Head of caudate nucleus (tissue), 42 donors: ENCODE data around the gene PALMD.
A peak's percentile ranks its signal among the peaks of the same experiment; 100 is the strongest.

Experiments
- DNase-seq, 42 donors: peaks; one replicate each; pipeline versions ENCODE4 v3.0.0 to v3.0.0-alpha.2; 2020 to 2021; ENCODE audit warnings: mixed read lengths in 7 of 42
- intact Hi-C: fragments of 100-400 bp; cut with DNase I; formaldehyde crosslinking; loops from one replicate; pipeline ENCODE4 v1.15.0; 2022

The PALMD gene

DNA sequence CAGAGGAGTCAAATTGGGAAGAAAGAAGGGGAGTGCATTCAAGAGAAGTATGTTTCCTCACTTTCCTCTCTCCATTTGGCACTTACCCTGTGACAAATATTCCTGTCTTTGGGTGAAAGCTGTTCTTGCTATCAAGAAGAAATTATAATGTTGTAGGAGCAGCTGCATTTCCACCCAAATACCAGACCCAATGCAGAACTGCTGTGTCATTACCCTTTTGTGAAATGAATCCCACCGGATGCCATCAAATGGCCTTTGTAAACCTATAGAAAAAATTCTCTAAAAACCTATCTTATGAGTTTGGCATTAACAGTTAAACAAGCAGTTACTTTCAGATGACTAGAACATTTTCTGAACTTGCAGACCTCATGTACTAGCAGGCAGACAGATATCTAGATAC lies 16.7 kb upstream of the PALMD start:
- DNase-seq, result no peak
- intact Hi-C loops, result no loop called here

DNA sequence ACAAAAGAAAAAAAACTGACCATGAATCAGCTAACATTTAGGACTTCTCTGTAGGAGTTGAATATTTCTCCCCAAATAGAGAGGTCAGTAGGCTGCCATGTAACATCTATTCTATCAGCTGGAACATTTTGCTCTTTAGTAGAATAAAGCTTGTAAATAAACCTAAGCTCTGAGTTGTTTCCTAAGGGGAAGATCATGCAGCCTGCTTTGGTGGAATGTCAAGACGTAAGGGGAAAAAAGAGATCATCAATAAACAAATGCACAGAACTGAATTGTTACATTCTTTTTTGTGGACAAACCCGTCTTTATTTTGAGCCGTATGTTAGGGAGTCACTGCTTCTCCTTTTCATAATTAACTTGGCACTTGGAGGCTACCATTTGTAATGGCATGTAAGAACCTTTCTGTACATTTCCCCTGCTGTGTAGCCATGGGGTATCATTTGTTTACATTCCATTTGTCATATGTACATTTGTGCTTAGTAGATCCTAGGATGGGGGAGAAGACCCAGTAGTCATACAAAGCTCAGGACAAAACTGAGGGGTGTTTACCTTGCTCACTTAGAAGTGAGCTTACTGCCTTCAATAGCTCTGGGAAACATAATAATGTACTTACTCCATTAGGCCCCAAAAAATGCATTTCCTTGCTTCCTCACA lies 10.8 kb upstream of the PALMD start:
- intact Hi-C loops, result no loop called here
- no peak for DNase-seq

DNA sequence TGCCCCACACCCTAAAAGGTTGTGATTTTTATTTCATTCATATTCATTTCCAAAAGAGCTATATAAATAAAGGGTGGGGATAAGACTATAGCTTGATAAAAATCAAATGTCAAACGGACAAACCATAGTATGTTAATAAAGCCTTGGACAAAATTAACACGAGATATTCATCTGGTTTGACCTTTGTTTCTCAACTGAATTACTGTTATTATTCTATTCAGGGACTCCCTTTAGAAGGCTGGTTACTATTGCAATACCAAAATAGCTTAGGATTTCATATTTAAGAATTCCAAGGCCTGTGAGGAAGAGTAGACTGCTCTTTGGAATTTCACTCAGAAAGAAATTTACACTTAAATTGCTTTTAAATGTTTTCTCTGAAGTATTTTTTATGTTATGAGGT lies 10.2 kb upstream of the PALMD start:
- DNase-seq, result no peak
- intact Hi-C loops, result no loop called here

DNA sequence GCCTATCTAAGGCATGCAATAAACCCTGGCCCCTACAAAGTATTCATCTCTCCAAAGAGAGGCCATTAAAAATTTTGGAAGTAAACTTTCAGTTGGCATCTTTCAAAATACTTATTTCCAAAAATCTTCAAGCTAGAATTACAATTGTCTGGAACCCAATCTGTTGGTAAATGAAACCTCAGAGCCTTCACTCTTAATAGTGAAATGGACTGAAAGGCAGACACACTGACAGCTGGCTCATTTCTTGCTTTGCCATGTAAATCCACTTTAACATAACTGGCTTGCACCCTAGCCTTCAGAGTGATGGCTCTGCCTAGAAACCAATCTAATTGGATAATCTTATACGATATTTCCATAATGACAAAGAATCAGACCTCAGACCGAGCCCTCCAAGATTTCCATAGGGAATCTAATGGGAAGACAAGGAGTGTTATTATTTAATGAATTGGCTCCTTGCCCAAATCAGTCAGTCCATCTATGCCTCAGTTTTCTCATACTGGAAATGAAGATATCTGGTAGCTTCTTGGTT lies 9.2 kb upstream of the PALMD start:
- intact Hi-C loops, result no loop called here
- no peak for DNase-seq

DNA sequence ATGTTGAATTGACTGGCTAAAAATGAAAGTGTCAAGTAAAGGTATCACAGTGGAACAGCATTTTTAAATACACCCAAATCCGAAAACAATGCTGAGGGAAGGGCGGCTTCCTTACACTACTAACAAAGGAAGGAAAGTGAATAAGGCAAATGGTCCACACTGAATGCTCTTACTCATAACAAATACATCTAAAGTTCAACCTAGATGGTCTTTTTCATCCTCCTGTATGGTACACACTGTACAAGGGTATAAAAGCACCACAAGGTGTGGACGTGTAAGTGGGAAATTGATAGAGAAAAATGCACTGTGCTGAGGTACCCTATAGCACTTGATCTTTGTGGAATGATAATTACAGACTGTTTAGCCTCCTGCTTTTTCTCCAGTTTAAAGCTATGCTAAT lies 7.1 kb upstream of the PALMD start:
- intact Hi-C loops, result no loop called here
- DNase-seq, result no peak

DNA sequence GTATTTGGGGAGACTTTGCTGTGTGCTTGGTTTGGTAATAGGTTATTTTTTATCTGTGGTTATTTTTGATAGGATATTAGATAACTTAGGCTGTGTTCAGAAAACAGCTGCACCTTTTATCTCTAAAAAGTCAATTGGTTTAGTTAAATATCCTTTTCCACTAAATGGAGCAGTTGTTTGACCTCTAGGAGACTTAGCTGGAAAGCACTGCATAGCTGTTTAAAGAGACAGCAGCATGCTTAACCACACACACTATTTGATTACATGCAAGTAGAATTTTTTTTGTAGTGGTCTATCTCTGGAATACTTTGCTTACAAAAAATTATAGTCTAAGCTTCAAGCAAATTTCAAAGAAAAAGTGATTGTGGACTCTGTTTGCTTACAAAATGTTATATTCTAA lies 6.5 kb upstream of the PALMD start:
- intact Hi-C loops, result no loop called here
- no peak for DNase-seq

DNA sequence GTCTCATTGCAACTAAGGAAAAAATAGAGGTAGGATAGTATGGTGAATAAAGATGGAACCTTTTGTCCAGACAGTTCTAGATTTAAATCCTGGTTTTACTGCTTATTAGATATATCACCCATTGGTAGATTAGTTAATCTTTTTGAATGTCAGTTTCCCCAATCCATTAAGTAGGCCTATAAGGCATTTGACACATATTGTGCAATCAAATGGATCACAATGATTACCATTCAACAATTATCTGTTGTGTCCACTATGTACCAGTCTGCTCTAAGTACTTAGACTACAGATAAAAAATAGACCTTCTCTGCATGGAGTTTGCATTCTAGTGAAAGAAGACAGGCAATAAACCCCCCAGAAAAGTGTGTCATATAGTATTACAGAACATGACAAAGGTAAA lies 6.0 kb upstream of the PALMD start:
- intact Hi-C loops, result no loop called here
- DNase-seq, result no peak

DNA sequence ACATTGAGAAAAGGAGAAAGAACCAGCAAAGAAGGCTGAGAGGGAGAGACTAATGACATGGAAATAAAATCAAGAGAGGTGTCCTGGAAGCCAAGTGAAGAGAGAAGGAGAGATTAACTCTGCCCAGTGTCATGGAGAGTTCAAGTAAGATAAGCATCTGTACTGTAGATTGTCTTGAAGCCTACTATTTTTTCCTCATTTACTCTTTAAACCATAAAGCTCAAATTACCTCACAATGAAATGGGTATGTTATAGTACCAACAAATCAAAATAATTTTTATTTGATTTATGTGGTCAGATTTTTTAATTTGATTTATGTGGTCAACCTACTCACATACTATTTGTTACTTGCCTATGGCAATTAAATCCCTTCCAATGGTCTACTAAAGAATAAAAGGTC lies 5.2 kb upstream of the PALMD start:
- no peak for DNase-seq
- intact Hi-C loops, result no loop called here

DNA sequence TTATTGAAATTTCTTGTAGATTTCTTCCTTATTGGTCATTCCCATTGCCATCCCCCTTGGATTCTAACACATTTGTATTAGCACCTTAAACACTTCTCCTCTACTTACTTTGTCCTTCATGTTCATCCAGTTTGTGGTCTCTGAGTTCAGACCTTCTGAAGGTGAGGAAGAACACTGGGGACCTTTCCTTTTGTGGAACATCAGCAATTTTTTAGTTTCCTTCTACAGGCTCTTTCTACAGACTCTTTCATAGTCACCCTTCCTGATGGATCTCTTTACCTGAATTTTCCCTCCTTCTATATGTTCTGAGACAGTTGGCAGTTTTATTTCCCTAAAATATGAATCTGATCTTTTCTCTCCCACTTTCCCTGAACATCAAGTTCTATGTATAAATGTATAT lies 4.4 kb upstream of the PALMD start:
- intact Hi-C loops, result no loop called here
- DNase-seq, result no peak

DNA sequence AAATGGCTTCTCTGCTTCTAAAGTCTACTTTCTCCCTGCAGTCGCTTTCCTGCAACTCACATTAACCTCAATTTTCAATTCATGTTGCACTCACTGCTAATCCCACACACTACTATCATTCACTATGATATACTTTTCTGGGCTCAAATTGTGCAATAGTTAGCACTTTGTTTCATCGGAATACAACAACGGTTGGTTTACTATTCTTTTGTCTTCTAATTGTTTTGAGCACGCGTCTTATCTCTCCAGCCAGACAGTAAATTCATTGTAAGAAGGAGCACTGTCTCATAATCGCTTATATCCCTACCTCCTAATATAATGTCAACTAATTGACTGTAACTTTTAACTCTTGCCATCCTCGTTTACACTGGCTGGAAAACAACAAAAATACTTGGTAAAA lies 3.9 kb upstream of the PALMD start:
- no peak for DNase-seq
- intact Hi-C loops, result no loop called here

DNA sequence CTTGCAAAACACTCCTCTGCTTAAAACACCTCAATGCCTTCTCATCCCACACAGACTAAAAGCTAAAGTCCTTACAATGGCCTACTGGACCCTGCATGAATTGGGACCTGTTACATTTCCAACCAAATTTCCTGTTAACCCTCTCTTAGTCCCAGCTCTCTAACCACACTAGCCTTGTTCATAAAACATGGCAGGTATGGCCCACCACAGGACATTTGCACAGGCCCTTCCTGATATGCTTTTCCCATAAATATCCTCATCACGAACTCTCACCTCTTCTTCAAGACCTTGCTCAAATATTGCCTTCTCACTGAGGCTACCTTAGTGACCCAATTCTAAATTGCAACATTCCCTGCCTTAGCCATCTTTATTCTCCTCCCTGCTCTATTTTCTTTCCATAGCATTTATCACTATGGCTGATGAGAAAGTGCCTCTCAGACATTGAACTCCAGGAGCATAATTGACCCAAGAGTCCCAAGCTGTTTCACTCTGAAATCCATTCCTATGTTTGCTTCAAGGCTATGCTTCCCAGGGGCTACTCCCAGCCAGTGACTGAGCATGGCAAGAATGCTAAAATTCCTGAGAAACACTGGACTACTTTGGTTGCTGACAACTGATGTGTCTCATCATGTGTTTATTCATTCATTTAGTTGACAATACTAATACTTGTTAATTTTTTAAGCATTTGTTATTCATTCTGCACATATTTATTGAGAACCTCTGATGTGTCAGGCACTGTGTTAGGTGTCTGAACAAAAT lies 2.7 kb upstream of the PALMD start:
- no peak for DNase-seq
- intact Hi-C loops, result no loop called here

DNA sequence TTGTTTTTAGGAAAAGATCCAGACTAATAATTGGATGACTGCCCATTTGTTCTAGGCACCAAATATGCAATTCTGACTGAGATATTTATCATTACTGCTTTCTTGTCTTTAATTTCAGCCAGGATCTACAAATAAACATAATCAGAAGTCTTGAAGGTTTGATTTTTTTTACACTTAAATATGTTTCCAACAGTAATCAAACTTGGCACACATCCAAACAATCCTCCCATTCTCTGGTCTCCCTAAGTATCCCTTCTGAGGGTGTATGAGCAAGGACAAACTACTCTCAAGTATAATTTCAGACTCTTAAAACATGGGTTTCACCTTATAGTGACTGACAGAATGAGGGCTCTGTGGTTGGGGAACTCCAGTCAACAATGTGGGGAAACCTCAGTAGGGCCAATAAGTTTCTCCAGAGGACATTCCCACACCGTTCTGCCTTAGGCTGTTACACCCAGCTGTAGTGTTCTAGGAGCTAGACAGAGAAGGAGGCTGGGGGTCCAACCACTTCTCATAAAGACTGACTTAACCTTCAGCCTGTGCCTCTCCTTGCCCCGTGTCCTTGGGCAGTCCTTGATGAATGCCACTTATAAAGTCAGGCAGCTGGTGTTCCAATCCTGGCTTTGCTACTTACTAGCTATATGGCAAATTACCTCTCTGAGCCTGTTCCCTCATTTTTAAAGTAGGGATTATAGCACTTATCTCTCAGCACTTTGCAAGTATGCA lies 1.5 kb upstream of the PALMD start:
- intact Hi-C loops, result no loop called here
- no peak for DNase-seq

DNA sequence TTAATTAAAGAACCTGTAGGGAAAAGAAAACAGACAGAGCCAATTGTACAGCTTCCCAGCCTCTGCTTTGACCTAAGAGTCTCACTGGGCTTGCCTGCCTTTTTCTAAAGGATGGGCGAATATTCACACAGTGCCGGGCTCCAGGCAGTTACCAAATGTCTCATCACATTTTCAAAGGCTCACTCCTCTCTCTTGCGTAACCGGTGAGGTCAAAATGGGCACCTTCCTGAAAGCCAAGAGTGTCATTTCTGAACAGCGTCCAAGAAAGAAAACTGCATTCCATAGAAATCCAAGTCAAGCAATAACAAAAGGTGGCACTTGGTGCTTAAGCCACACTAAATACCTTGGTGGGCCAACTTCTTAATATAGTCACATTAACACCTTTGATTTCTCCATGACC lies 710 bp upstream of the PALMD start:
- no peak for DNase-seq

DNA sequence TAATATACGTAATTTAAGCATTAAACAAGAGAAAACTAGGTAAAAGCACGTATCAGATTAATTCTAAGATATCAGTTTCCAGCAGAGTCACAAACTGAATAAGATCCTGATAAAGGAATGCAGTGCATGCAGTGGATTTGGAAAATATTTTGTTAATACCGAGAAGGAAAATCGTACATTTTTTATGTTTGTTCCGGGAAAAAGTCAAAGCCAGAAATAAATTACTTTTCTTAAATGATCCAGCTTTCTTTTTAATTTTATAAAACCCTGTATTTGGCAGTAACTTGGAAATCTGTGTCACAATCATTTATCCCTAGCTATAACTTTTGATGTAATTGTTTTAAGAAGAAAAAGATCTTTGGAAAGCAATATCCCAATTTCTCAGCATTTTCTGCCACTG lies 955 bp downstream of the PALMD start:
- no peak for DNase-seq
- intact Hi-C loops, result no loop called here

More for the DNA sequence above, 710 bp upstream of the PALMD start:
- intact Hi-C loops, result no loop called here

DNA sequence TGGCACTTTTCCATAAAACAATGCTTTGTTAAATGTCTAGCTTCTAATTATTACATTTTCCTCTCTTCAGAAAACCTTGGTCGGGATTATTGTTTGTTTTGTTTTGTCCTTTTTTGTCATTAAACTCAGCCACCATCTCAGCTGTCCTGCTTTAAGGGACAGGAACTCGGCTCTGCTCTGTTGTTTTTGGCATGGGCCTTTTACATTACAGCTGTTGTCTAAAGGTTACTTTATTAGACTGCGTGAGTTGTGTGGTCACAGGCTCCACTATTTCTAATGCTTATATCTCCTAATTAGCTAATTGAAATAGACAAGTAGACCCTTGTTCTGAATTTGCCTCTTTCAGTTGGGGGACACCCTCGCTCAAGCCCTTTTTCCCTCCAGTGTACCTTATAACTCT lies 1.6 kb downstream of the PALMD start:
- DNase-seq, result no peak
- intact Hi-C loops, result no loop called here

DNA sequence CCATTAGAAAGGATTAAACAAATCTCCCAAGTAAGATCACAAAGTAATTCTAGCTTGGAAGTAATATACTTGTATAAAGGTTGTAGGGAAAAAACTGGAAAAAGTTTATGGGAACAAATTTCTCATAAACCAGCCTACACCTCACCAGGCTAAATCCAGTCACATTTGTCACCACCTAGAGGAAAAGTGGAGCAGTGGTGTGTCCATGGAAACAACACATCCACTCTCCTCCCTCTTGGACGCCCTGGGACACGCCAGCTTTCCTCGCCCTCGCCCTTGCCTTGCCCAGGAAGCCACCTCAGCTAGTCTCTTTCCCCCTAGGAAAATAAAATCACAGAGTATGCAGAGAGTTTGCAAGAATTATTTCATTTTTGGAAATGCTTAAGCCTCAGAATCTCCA lies 2.2 kb downstream of the PALMD start:
- DNase-seq, result peak in 1 of 42 donors; percentile 16
- intact Hi-C loops, result no loop called here

DNA sequence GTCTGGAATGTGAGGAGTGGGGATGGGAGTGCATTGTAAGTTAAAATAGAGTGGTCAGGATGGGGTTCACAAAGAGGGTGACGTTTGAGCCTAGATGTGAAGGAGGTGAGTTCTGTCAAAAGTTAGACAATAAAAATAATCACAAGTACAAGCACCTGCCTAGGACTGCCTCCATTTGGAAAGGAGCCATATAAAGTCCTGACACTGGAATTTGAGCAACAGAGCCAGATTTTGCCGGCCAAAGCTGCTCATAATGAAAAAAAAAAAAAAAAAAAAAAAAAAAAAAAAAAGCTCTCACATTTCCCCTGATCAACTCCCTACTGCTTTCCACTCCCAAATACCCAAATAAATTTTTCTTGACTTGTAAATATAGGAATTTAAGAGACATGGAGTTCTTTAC lies 4.1 kb downstream of the PALMD start:
- DNase-seq, result no peak
- intact Hi-C loops, result no loop called here

DNA sequence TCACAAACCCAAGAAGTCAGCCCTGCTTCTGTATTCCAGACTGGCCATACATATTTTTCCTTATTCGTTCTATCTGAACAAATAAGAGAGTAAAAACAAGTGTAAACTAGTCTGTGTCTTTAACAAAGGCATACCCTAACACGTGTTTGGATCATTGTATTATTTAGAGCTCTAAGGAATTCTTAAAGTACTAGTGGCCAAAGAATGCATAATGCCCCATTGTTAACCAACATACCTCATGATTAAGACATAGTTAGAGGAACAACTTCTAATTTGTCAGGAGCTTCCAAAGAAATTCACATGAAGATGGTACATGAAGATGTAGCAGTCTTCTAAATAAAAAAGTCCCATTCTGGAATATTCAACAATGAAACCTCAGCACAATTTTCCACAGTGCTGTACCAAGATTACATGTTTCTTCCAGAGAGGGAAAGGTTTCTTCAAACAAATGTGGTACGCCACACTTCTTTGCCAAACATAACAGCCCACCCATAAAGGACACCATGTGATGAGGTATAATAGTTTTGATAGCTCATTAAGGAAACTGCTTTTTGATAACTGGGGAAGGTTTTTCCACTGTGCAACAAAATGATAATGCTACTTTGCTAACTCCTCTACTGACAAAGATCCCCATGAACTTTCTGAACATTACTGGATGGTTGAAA lies 5.0 kb downstream of the PALMD start:
- no peak for DNase-seq
- intact Hi-C loops, result no loop called here

DNA sequence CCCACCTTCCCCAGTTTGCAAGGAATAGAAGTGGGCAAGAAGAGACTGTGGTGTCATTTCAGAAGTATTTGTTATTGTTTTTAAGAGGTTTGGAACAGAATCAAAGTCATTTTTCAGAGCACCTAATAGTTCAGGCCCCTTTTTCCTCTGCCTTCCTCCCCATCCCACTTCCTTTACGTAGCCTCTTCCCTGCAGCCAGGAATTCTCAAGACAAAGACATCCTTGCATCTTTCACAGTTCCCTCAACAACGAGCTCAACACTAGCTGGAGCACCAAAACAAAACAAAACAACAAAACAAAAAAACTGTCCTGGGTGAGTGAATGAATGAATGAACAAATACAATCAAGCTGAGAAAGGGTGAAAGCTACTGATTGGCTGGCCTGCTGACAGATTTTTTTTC lies 7.0 kb downstream of the PALMD start:
- no peak for DNase-seq
- intact Hi-C loops, result no loop called here

DNA sequence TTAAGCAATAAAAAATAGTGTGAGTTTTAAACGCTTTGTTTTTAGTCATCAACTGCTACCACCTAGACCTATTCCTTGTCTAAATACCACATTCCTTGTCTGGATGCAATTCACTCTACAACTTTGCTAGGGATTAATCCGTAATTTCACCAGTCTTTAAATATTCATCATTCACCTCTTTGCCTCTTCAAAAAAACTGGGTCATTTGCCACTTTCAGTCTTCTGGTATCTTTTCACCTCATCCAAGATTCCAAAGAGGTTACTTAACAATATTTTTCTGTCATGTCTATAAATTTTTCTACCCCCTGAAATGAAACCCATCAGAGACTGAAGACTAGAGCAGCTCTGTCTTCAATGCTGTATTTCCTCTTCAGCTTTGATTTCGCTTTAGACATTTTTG lies 9.5 kb downstream of the PALMD start:
- DNase-seq, result no peak
- intact Hi-C loops, result no loop called here
